GM18520 (cell line): ENCODE measurements around the gene CPT1B.

Source experiments
- ATAC-seq: cut with Tn5 transposase; IDR thresholded peaks from one replicate; pipeline ENCODE4 v1.9.1; 2021; ENCODE audit not compliant: unreplicated experiment

CPT1B gene

GRCh38 chr22:50571264-50572175 lies 6.7 kb downstream of the CPT1B start:
- no peak for ATAC-seq

- no peak for ATAC-seq
Observed at GRCh38 chr22:50570861-50571260, 7.4 kb downstream of the CPT1B start.

- no peak for ATAC-seq
Observed at GRCh38 chr22:50569896-50570535, 8.2 kb downstream of the CPT1B start.

GRCh38 chr22:50569041-50569459 lies 9.2 kb downstream of the CPT1B start:
- ATAC-seq = no peak

- no peak for ATAC-seq
Observed at GRCh38 chr22:50568626-50569025, 9.6 kb downstream of the CPT1B start.

GRCh38 chr22:50567721-50568252 lies 10.4 kb downstream of the CPT1B start:
- no peak for ATAC-seq

GRCh38 chr22:50564289-50564688 lies 13.9 kb downstream of the CPT1B start:
- no peak for ATAC-seq

- ATAC-seq = no peak
Observed at GRCh38 chr22:50563413-50564160, 14.6 kb downstream of the CPT1B start.

- peak; percentile 72 for ATAC-seq
Observed at GRCh38 chr22:50562523-50563412, 15.5 kb downstream of the CPT1B start, which contains the start of gene SYCE3. TSS of gene SYCE3 (minus strand) at chr22:50562919. CDS start at chr22:50556405, 6,514 bp downstream.

- ATAC-seq = no peak
Observed at GRCh38 chr22:50561401-50562358, 16.5 kb downstream of the CPT1B start.

- no peak for ATAC-seq
Observed at GRCh38 chr22:50560034-50560433, 18.2 kb downstream of the CPT1B start.

- no peak for ATAC-seq
Observed at GRCh38 chr22:50556703-50557102, 21.5 kb downstream of the CPT1B start.

- no peak for ATAC-seq
Observed at GRCh38 chr22:50553310-50553709, 24.9 kb downstream of the CPT1B start.

- no peak for ATAC-seq
Observed at GRCh38 chr22:50551160-50551752, 27.0 kb downstream of the CPT1B start.

GRCh38 chr22:50550395-50550794 lies 27.8 kb downstream of the CPT1B start:
- no peak for ATAC-seq

- no peak for ATAC-seq
Observed at GRCh38 chr22:50548921-50549790, 29.1 kb downstream of the CPT1B start.

GRCh38 chr22:50548040-50548920 lies 29.9 kb downstream of the CPT1B start:
- no peak for ATAC-seq
